ENCODE results near the gene C3. TPM values are rescaled to one million over a fixed set of nuclear protein-coding genes. Genes with fewer than 3 reads are reported as not detected.

The C3 gene
- polyA plus RNA-seq, 1 donor: 19.4 TPM

Other genes starting within 250 kb of the C3 start
- 36.7 TPM for gene DENND1C, start 238.9 kb downstream of the C3 start, polyA plus RNA-seq (ENCODE audit: insufficient read length)
- gene TUBB4A, start 218.3 kb downstream of the C3 start, polyA plus RNA-seq (ENCODE audit: insufficient read length): 27.6 TPM
- gene TNFSF9, start 189.6 kb downstream of the C3 start, polyA plus RNA-seq (ENCODE audit: insufficient read length): 0.20 TPM
- gene CD70, start 129.5 kb downstream of the C3 start, polyA plus RNA-seq (ENCODE audit: insufficient read length): not detected
- 0.07 TPM for gene TNFSF14, start 50.5 kb downstream of the C3 start, polyA plus RNA-seq (ENCODE audit: insufficient read length)
- 62.3 TPM for gene GPR108, start 16.9 kb upstream of the C3 start, polyA plus RNA-seq (ENCODE audit: insufficient read length)
- gene TRIP10, start 19.0 kb upstream of the C3 start, polyA plus RNA-seq (ENCODE audit: insufficient read length): 48.7 TPM
- gene SH2D3A, start 46.8 kb upstream of the C3 start, polyA plus RNA-seq (ENCODE audit: insufficient read length): 6.2 TPM
- 1.5 TPM for gene VAV1, start 52.1 kb upstream of the C3 start, polyA plus RNA-seq (ENCODE audit: insufficient read length)
- gene ADGRE1, start 166.9 kb upstream of the C3 start, polyA plus RNA-seq (ENCODE audit: insufficient read length): 0.05 TPM